Ovary (tissue), 9 donors: ENCODE data around the gene LRRC63. TPM values are rescaled to one million over a fixed set of nuclear protein-coding genes. Genes with fewer than 3 reads are reported as not detected.
"Not testable (repeated sequence)": the region's sequence is repeated elsewhere in the genome, so short reads cannot be mapped to it uniquely, and the experiment has no call there.

Experiments used
- DNase-seq, 5 donors: peaks; one replicate each; pipeline ENCODE4 v3.0.0-alpha.2; 2019 to 2020
- H3K27ac ChIP-seq, 2 donors: fragments of 200-600 bp; one replicate each; pipeline versions ENCODE4 v1.5.1 to v1.8.0; 2019 to 2022
- H3K27me3 ChIP-seq: fragments of 200-600 bp; one replicate; pipeline ENCODE4 v1.8.0; 2022
- H3K36me3 ChIP-seq: fragments of 200-600 bp; sonication (generic); one replicate; pipeline ENCODE4 v1.5.1; 2019
- H3K4me1 ChIP-seq: one replicate; pipeline ENCODE4 v1.8.1; 2013; ENCODE audit warnings: mild to moderate bottlenecking, moderate library complexity; ENCODE audit not compliant: insufficient read depth
- H3K4me3 ChIP-seq: fragments of 200-600 bp; sonication (generic); one replicate; pipeline ENCODE4 v1.5.1; 2017
- H3K9me3 ChIP-seq, 2 donors: fragments of 200-600 bp in 1 of 2; sonication (generic) in 1 of 2; one replicate each; pipeline versions ENCODE4 v1.5.1 to v1.8.1; 2013 to 2019; ENCODE audit warnings: mild to moderate bottlenecking in 1 of 2, moderate library complexity in 1 of 2
- CTCF ChIP-seq, 3 donors: fragments of 450-650 bp in 2 of 3; fragments of 200-600 bp in 1 of 3; IDR thresholded peaks; one replicate each; pipeline versions ENCODE4 v1.5.1 to v1.8.0; 2016 to 2022; ENCODE audit warnings: antibody characterized with exemption in 3 of 3, mild to moderate bottlenecking in 1 of 3
- EP300 ChIP-seq: sonication (generic); formaldehyde crosslinking; IDR thresholded peaks from one replicate; pipeline ENCODE4 v1.6.1; 2017; ENCODE audit warnings: antibody characterized with exemption
- POLR2A ChIP-seq: fragments of 450-650 bp; IDR thresholded peaks from one replicate; pipeline ENCODE4 v1.6.1; 2017; ENCODE audit warnings: antibody characterized with exemption, mild to moderate bottlenecking, moderate library complexity
- WGBS, 3 donors: extraction: QIAGEN DNeasy Blood & Tissue Kit in 1 of 3; methylation state at CpG; one replicate each; pipeline versions ENCODE4 v1.1.5 to v1.1.7; 2013 to 2017; 5-methylcytosine and 5-hydroxymethylcytosine counted together
- intact Hi-C, 4 donors: fragments of 100-400 bp; cut with DNase I; formaldehyde crosslinking; loops; one replicate each; pipeline versions ENCODE4 v1.11.0 to v1.15.1; 2022 to 2023
- polyA plus RNA-seq, 2 donors: library from polyadenylated mRNA; stranded (reverse); fragments of 200-250 nt in 1 of 2; fragments of 350-450 nt in 1 of 2; fragmentation: Illumina TruSeq in 1 of 2; extraction: RNeasy Lipid Tissue Mini Kit (QIAGEN cat#74804) in 1 of 2; gene quantifications; one replicate each; pipeline ENCODE4 v1.2.3, GENCODE V29; 2013 to 2014
- total RNA-seq, 7 donors: library from RNA; depleted of rRNA in 2 of 7; stranded (reverse); fragments of >200 nt in 2 of 7; fragmentation: NEBNext Ultra II Directional in 3 of 7; extraction: Animal tissue kit (Norgen Biotek cat#: 25700) in 3 of 7; gene quantifications; one replicate each; pipeline versions ENCODE4 v1.1.0 to v1.2.4, GENCODE V29; 2016 to 2023
- donor health status: DM: no; HTN: no; CAD: no; lungs with moderate emphysema.
- donor health status: DM: no; HTN: no; CAD: no.
- donor health status: Bipolar disorder and iron deficiency.
- donor health status: DM: yes; HTN: yes; CAD: no.
- donor health status: DM: no; HTN: no; CAD: no.
- donor health status: DM: yes; HTN: yes; CAD: no.

Gene LRRC63
- total and polyA plus RNA-seq, 9 donors, result 0.12 to 0.92 (median 0.22) TPM; not detected in 4

- Histone ChIP-seq H3K4me1 (no peaks in the 10 kb centered on the region), H3K4me3 (no peak overlapping the region), H3K27ac (no peak overlapping the region), H3K27me3 (no peaks in the 10 kb centered on the region), H3K36me3 (no peaks in the 10 kb centered on the region), H3K9me3 (no peaks in the 10 kb centered on the region)
- no peak for TF ChIP-seq CTCF (IDR thresholded peaks at IDR 0.05)
- no peak for TF ChIP-seq POLR2A
- TF ChIP-seq EP300, result no peak
- 45 to 84% (median 66%) methylated on average over 2 of the region's 2 CpGs for WGBS, 3 donors
- intact Hi-C loops, result no loop called here
- DNase-seq, result no peak
These were observed 70.1 kb downstream of the LRRC63 start for GRCh38 chr13:46281779-46282178.

- H3K9me3 ChIP-seq, H3K27me3 ChIP-seq, H3K36me3 ChIP-seq, DNase-seq, H3K4me1 ChIP-seq, H3K27ac ChIP-seq, intact Hi-C loops, H3K4me3 ChIP-seq: not testable (repeated sequence)
- WGBS, 3 donors, result 73 to 81% (median 75%) methylated on average over 16 of the region's 16 CpGs
These were observed 72.4 kb downstream of the LRRC63 start for GRCh38 chr13:46283912-46284824.

- Histone ChIP-seq H3K36me3 (no peaks in the 10 kb centered on the region), H3K4me1 (no peaks in the 10 kb centered on the region), H3K9me3 (no peaks in the 10 kb centered on the region), H3K27me3 (no peaks in the 10 kb centered on the region), H3K27ac (no peak overlapping the region), H3K4me3 (no peak overlapping the region)
- no peak for TF ChIP-seq CTCF (IDR thresholded peaks at IDR 0.05)
- no peak for TF ChIP-seq EP300
- no peak for TF ChIP-seq POLR2A
- 62 to 83% (median 71%) methylated on average over 1 of the region's 1 CpG for WGBS, 3 donors
- DNase-seq, result no peak
- intact Hi-C loops, result no loop called here
These were observed 75.2 kb downstream of the LRRC63 start for GRCh38 chr13:46286972-46287371.

- no peaks in the 10 kb centered on the region for H3K9me3 ChIP-seq
These were observed 77.0 kb downstream of the LRRC63 start for GRCh38 chr13:46288570-46289259.

More at GRCh38 chr13:46288570-46289259, 77.0 kb downstream of the LRRC63 start:
- Histone ChIP-seq H3K36me3 (no peaks in the 10 kb centered on the region), H3K4me1 (no peaks in the 10 kb centered on the region), H3K4me3 (no peak overlapping the region), H3K27me3 (no peaks in the 10 kb centered on the region), H3K27ac (no peak overlapping the region)
- no peak for DNase-seq
- 86 to 93% (median 86%) methylated on average over 5 of the region's 5 CpGs for WGBS, 3 donors
- TF ChIP-seq POLR2A, result no peak
- no peak for TF ChIP-seq CTCF (IDR thresholded peaks at IDR 0.05)
- no peak for TF ChIP-seq EP300
- intact Hi-C loops, result no loop called here
